Fibroblast of lung (primary cell): ENCODE results near the gene LASP1. TPM values are rescaled to one million over a fixed set of nuclear protein-coding genes. Genes with fewer than 3 reads are reported as not detected.

ENCODE experiments used
- DNase-seq, 2 donors: peaks; one replicate each; pipeline versions ENCODE4 v3.0.0 to v3.0.0-alpha.2; 2010; ENCODE audit warnings: low read depth in 2 of 2
- H2AFZ ChIP-seq: 2 replicates; pipeline ENCODE4 v1.5.1; 2012; ENCODE audit warnings: low read length, control low read depth, inconsistent platforms
- H3K27ac ChIP-seq: 2 replicates; pipeline ENCODE4 v1.5.1; 2011; ENCODE audit warnings: low read length, control low read depth; ENCODE audit not compliant: insufficient read depth
- H3K27me3 ChIP-seq: 2 replicates; pipeline ENCODE4 v1.5.1; 2011; ENCODE audit warnings: mild to moderate bottlenecking, low read length; ENCODE audit not compliant: control insufficient read depth, insufficient read depth
- H3K36me3 ChIP-seq: 2 replicates; pipeline ENCODE4 v1.5.1; 2011; ENCODE audit warnings: low read length; ENCODE audit not compliant: control insufficient read depth, insufficient read depth
- H3K4me1 ChIP-seq: 2 replicates; pipeline ENCODE4 v1.5.1; 2011; ENCODE audit warnings: low read length; ENCODE audit not compliant: control insufficient read depth, insufficient read depth; ENCODE audit errors: extremely low read depth
- H3K4me2 ChIP-seq: 2 replicates; pipeline ENCODE4 v1.5.1; 2011; ENCODE audit warnings: low read length, control low read depth; ENCODE audit not compliant: insufficient read depth; ENCODE audit errors: extremely low read depth
- H3K4me3 ChIP-seq, 4 experiments: fragments of 200-600 bp in 1 of 4; sonication (generic) in 1 of 4; replicated peaks in 1 of 4; 2 replicates each; pipeline ENCODE4 v1.5.1; 2011 to 2016; ENCODE audit warnings: low read length in 4 of 4, low read depth in 3 of 4, mild to moderate bottlenecking in 3 of 4, control low read depth in 2 of 4, inconsistent platforms in 1 of 4, mixed read lengths in 1 of 4; ENCODE audit not compliant: insufficient read depth in 1 of 4; ENCODE audit errors: control extremely low read depth in 1 of 4
- H3K79me2 ChIP-seq: 2 replicates; pipeline ENCODE4 v1.5.1; 2012; ENCODE audit warnings: mild to moderate bottlenecking, low read length, inconsistent platforms; ENCODE audit not compliant: control insufficient read depth, insufficient read depth
- H3K9ac ChIP-seq: 2 replicates; pipeline ENCODE4 v1.5.1; 2011; ENCODE audit warnings: mild to moderate bottlenecking, low read length, control low read depth; ENCODE audit not compliant: insufficient read depth
- H3K9me3 ChIP-seq: 2 replicates; pipeline ENCODE4 v1.5.1; 2012; ENCODE audit warnings: low read depth, low read length; ENCODE audit not compliant: control insufficient read depth, insufficient read depth
- H4K20me1 ChIP-seq: 2 replicates; pipeline ENCODE4 v1.5.1; 2011; ENCODE audit warnings: low read length; ENCODE audit not compliant: control insufficient read depth, insufficient read depth; ENCODE audit errors: extremely low read depth
- CTCF ChIP-seq, 2 donors: IDR thresholded peaks in 1 of 2; conservative IDR thresholded peaks in 1 of 2; 1 replicate in 1 of 2; 2 replicates in 1 of 2; pipeline ENCODE4 v1.5.1; 2011 to 2012; ENCODE audit warnings: low read length in 2 of 2, control low read depth in 1 of 2, inconsistent platforms in 1 of 2, low read depth in 1 of 2, mild to moderate bottlenecking in 1 of 2
- EZH2 ChIP-seq: IDR thresholded peaks from 2 replicates; pipeline ENCODE4 v1.5.1; 2012; ENCODE audit warnings: low read length, control low read depth, mild to moderate bottlenecking; ENCODE audit errors: missing control alignments
- polyA plus RNA-seq, 2 donors: library from polyadenylated mRNA; depleted of rRNA in 1 of 2; stranded (reverse) in 1 of 2; unstranded in 1 of 2; fragments of >200 nt; gene quantifications; 2 replicates each; pipeline ENCODE4 v1.2.1, GENCODE V29; 2011 to 2012; ENCODE audit warnings: missing spikeins in 1 of 2
- total RNA-seq: library from RNA; depleted of rRNA; stranded (reverse); fragments of >200 nt; gene quantifications from 2 replicates; pipeline ENCODE4 v1.2.1, GENCODE V29; 2014

The LASP1 gene
- total and polyA plus RNA-seq, 2 donors (not counting 1 experiment from before 2014, with no cell fraction given), result 79.8 to 208 TPM

GRCh38 chr17:38898291-38898679, 28.4 kb downstream of the LASP1 start:
- Histone ChIP-seq H3K27ac (no peak overlapping the region), H3K9me3 (no peaks in the 10 kb centered on the region), H3K4me2 (no peak overlapping the region), H3K79me2 (peaks cover 54% of the 10 kb centered on the region), H3K4me1 (peaks cover 42% of the 10 kb centered on the region), H3K27me3 (no peaks in the 10 kb centered on the region), H3K9ac (no peak overlapping the region), H3K4me3 (no peak overlapping the region), H4K20me1 (no peaks in the 10 kb centered on the region), H3K36me3 (peaks cover 31% of the 10 kb centered on the region), H2AFZ (no peak overlapping the region)
- no peak for TF ChIP-seq CTCF (conservative IDR thresholded peaks at IDR 0.05 in 1 of 2, IDR thresholded peaks at IDR 0.05 in 1 of 2; ENCODE audit: low read depth in 1 of 2, low read length in 2 of 2)
- TF ChIP-seq EZH2, result no peak
- DNase-seq, result no peak

GRCh38 chr17:38898812-38899348, 29.0 kb downstream of the LASP1 start:
- Histone ChIP-seq H3K9ac (no peak overlapping the region), H4K20me1 (no peaks in the 10 kb centered on the region), H3K79me2 (peaks cover 60% of the 10 kb centered on the region), H3K4me1 (peaks cover 41% of the 10 kb centered on the region), H3K4me3 (no peak overlapping the region), H3K27me3 (no peaks in the 10 kb centered on the region), H3K9me3 (no peaks in the 10 kb centered on the region), H3K27ac (no peak overlapping the region), H3K4me2 (no peak overlapping the region), H3K36me3 (peaks cover 33% of the 10 kb centered on the region), H2AFZ (no peak overlapping the region)
- DNase-seq, result no peak
- TF ChIP-seq CTCF (conservative IDR thresholded peaks at IDR 0.05 in 1 of 2, IDR thresholded peaks at IDR 0.05 in 1 of 2; ENCODE audit: low read depth in 1 of 2, low read length in 2 of 2) (no peak), EZH2 (no peak)

- no peak overlapping the region for H2AFZ ChIP-seq
- peaks cover 63% of the 10 kb centered on the region for H3K79me2 ChIP-seq
- no peak overlapping the region for H3K4me3 ChIP-seq
- no peak for DNase-seq
- no peak overlapping the region for H3K27ac ChIP-seq
- no peak overlapping the region for H3K4me2 ChIP-seq
- peaks cover 32% of the 10 kb centered on the region for H3K36me3 ChIP-seq
- no peak for TF ChIP-seq CTCF (conservative IDR thresholded peaks at IDR 0.05 in 1 of 2, IDR thresholded peaks at IDR 0.05 in 1 of 2; ENCODE audit: low read depth in 1 of 2, low read length in 2 of 2)
- TF ChIP-seq EZH2, result no peak
- H3K9ac ChIP-seq, result no peak overlapping the region
- peaks cover 41% of the 10 kb centered on the region for H3K4me1 ChIP-seq
- H3K9me3 ChIP-seq, result no peaks in the 10 kb centered on the region
- H4K20me1 ChIP-seq, result no peaks in the 10 kb centered on the region
- no peaks in the 10 kb centered on the region for H3K27me3 ChIP-seq
Measured at GRCh38 chr17:38899421-38899820, 29.6 kb downstream of the LASP1 start.
